ENCODE results near the gene TEK. TPM values are rescaled to one million over a fixed set of nuclear protein-coding genes. Genes with fewer than 3 reads are reported as not detected.

Gene TEK
- total RNA-seq, 4 donors from 2014 or later, result 7.5 to 17.4 (median 15.5) TPM

- H3K4me1 ChIP-seq, result no peaks in the 10 kb centered on the region
- 90% methylated on average over 4 of the region's 4 CpGs for WGBS
- no peak overlapping the region for H3K27ac ChIP-seq (replicated peaks in 1 of 4)
- H3K27me3 ChIP-seq, result no peaks in the 10 kb centered on the region
- no peak for DNase-seq (ENCODE audit: extremely low spot score)
- no peak overlapping the region for H3K4me3 ChIP-seq
- TF ChIP-seq EP300 (IDR thresholded peaks at IDR 0.05), result no peak
- TF ChIP-seq POLR2A (IDR thresholded peaks at IDR 0.05; ENCODE audit: low read depth), result no peak
- no peak for TF ChIP-seq POLR2AphosphoS5 (IDR thresholded peaks at IDR 0.05)
- no peak for TF ChIP-seq CTCF (IDR thresholded peaks at IDR 0.05)
- intact Hi-C loops (cut with DNase I), result no loop called here
- H3K36me3 ChIP-seq, result peaks cover 0 to 27% (median 0%) of the 10 kb centered on the region in 4 donors
- H3K9me3 ChIP-seq, result no peaks in the 10 kb centered on the region
Observed at GRCh38 chr9:27073841-27074728, 34.9 kb upstream of the TEK start.

GRCh38 chr9:27078685-27079084 is 30.3 kb upstream of the TEK start:
- TF ChIP-seq POLR2A (IDR thresholded peaks at IDR 0.05; ENCODE audit: low read depth) (no peak), EP300 (IDR thresholded peaks at IDR 0.05) (no peak), POLR2AphosphoS5 (IDR thresholded peaks at IDR 0.05) (no peak), CTCF (IDR thresholded peaks at IDR 0.05) (no peak)
- intact Hi-C loops (cut with DNase I), result no loop called here
- DNase-seq (ENCODE audit: extremely low spot score), result no peak
- Histone ChIP-seq H3K36me3 (peaks cover 0 to 22% (median 0%) of the 10 kb centered on the region in 4 donors), H3K27me3 (no peaks in the 10 kb centered on the region), H3K9me3 (no peaks in the 10 kb centered on the region), H3K27ac (replicated peaks in 1 of 4) (no peak overlapping the region), H3K4me1 (no peaks in the 10 kb centered on the region), H3K4me3 (no peak overlapping the region)
- WGBS, result 43% methylated on average over 1 of the region's 1 CpG

GRCh38 chr9:27085456-27085855 is 23.6 kb upstream of the TEK start:
- intact Hi-C loops (cut with DNase I), result no loop called here
- TF ChIP-seq POLR2AphosphoS5 (IDR thresholded peaks at IDR 0.05), result no peak
- no peak for TF ChIP-seq EP300 (IDR thresholded peaks at IDR 0.05)
- no peaks in the 10 kb centered on the region for H3K36me3 ChIP-seq
- H3K4me3 ChIP-seq, result no peak overlapping the region
- WGBS, result 83% methylated on average over 5 of the region's 5 CpGs
- DNase-seq (ENCODE audit: extremely low spot score), result no peak
- H3K27me3 ChIP-seq, result no peaks in the 10 kb centered on the region
- no peaks in the 10 kb centered on the region for H3K9me3 ChIP-seq
- peaks cover 5 to 12% (median 10%) of the 10 kb centered on the region in 4 donors for H3K4me1 ChIP-seq
- H3K27ac ChIP-seq (replicated peaks in 1 of 4), result no peak overlapping the region

GRCh38 chr9:27086818-27087680 is 22.0 kb upstream of the TEK start:
- DNase-seq (ENCODE audit: extremely low spot score), result no peak
- TF ChIP-seq POLR2A (IDR thresholded peaks at IDR 0.05; ENCODE audit: low read depth) (no peak), CTCF (IDR thresholded peaks at IDR 0.05) (no peak), EP300 (IDR thresholded peaks at IDR 0.05) (no peak), POLR2AphosphoS5 (IDR thresholded peaks at IDR 0.05) (no peak)
- Histone ChIP-seq H3K27me3 (no peaks in the 10 kb centered on the region), H3K4me1 (peaks cover 5 to 12% (median 10%) of the 10 kb centered on the region in 4 donors), H3K4me3 (no peak overlapping the region), H3K27ac (replicated peaks in 1 of 4) (peak overlapping the region in 1 of 4 donors; percentile 50), H3K36me3 (no peaks in the 10 kb centered on the region), H3K9me3 (no peaks in the 10 kb centered on the region)
- intact Hi-C loops (cut with DNase I), result no loop called here
- WGBS, result 55% methylated on average over 11 of the region's 11 CpGs

- no peak for DNase-seq (ENCODE audit: extremely low spot score)
- Histone ChIP-seq H3K4me3 (no peak overlapping the region), H3K36me3 (no peaks in the 10 kb centered on the region), H3K27ac (replicated peaks in 1 of 4) (no peak overlapping the region), H3K9me3 (no peaks in the 10 kb centered on the region), H3K4me1 (peaks cover 5 to 12% (median 10%) of the 10 kb centered on the region in 4 donors), H3K27me3 (no peaks in the 10 kb centered on the region)
- TF ChIP-seq POLR2A (IDR thresholded peaks at IDR 0.05; ENCODE audit: low read depth), result no peak
- no peak for TF ChIP-seq CTCF (IDR thresholded peaks at IDR 0.05)
- no peak for TF ChIP-seq EP300 (IDR thresholded peaks at IDR 0.05)
- TF ChIP-seq POLR2AphosphoS5 (IDR thresholded peaks at IDR 0.05), result no peak
- WGBS, result 65% methylated on average over 4 of the region's 4 CpGs
- intact Hi-C loops (cut with DNase I), result no loop called here
Observed at GRCh38 chr9:27088981-27089380, 20.0 kb upstream of the TEK start.
